Osteocyte (in vitro differentiated cells): ENCODE data around the gene BRF1. TPM values are rescaled to one million over a fixed set of nuclear protein-coding genes. Genes with fewer than 3 reads are reported as not detected.
A peak's percentile ranks its signal among the peaks of the same experiment; 100 is the strongest.

Experiments
- DNase-seq: peaks from one replicate; pipeline ENCODE4 v3.0.0; 2021; ENCODE audit warnings: mixed read lengths; ENCODE audit not compliant: unreplicated experiment; ENCODE audit errors: extremely low spot score
- H3K27ac Mint-ChIP-seq: one replicate; pipeline ENCODE4 v1.8.0; 2021; ENCODE audit warnings: mild to moderate bottlenecking, mixed read lengths; ENCODE audit not compliant: unreplicated experiment
- H3K27me3 Mint-ChIP-seq: one replicate; pipeline ENCODE4 v1.8.0; 2021; ENCODE audit warnings: mixed read lengths; ENCODE audit not compliant: unreplicated experiment
- H3K36me3 Mint-ChIP-seq: one replicate; pipeline ENCODE4 v1.8.0; 2021; ENCODE audit warnings: mixed read lengths; ENCODE audit not compliant: unreplicated experiment
- H3K4me1 Mint-ChIP-seq: one replicate; pipeline ENCODE4 v1.8.0; 2021; ENCODE audit warnings: mixed read lengths; ENCODE audit not compliant: unreplicated experiment
- H3K4me3 Mint-ChIP-seq: one replicate; pipeline ENCODE4 v1.8.0; 2021; ENCODE audit warnings: mild to moderate bottlenecking, moderate library complexity, mixed read lengths; ENCODE audit not compliant: unreplicated experiment
- H3K9me3 Mint-ChIP-seq: one replicate; pipeline ENCODE4 v1.8.0; 2021; ENCODE audit warnings: mixed read lengths; ENCODE audit not compliant: unreplicated experiment
- CTCF ChIP-seq: fragments of 200-600 bp; sonication (generic); IDR thresholded peaks from 2 replicates; pipeline ENCODE4 v1.5.0; 2021; ENCODE audit warnings: antibody characterized with exemption, mild to moderate bottlenecking, moderate library complexity
- total RNA-seq: library from RNA; stranded (reverse); gene quantifications from 2 replicates; pipeline ENCODE4 v1.2.1, GENCODE V29; 2021

The BRF1 gene
- total RNA-seq, 1 donor from 2014 or later = 43.5 TPM

- H3K4me3 Mint-ChIP-seq = no peak overlapping the region
- H3K27ac Mint-ChIP-seq = no peak overlapping the region
- TF ChIP-seq CTCF = no peak
- no peak for DNase-seq
- H3K9me3 Mint-ChIP-seq = no peaks in the 10 kb centered on the region
- no peaks in the 10 kb centered on the region for H3K36me3 Mint-ChIP-seq
- H3K27me3 Mint-ChIP-seq = peaks cover 7% of the 10 kb centered on the region
- peaks cover 3% of the 10 kb centered on the region for H3K4me1 Mint-ChIP-seq
Observed at GRCh38 chr14:105185973-105186372, 114.8 kb downstream of the BRF1 start.

GRCh38 chr14:105185001-105185400 lies 115.8 kb downstream of the BRF1 start:
- DNase-seq = no peak
- Mint-ChIP-seq H3K4me3 (no peak overlapping the region), H3K27me3 (peaks cover 7% of the 10 kb centered on the region), H3K4me1 (peaks cover 7% of the 10 kb centered on the region), H3K27ac (no peak overlapping the region), H3K36me3 (no peaks in the 10 kb centered on the region), H3K9me3 (no peaks in the 10 kb centered on the region)
- no peak for TF ChIP-seq CTCF

- H3K36me3 Mint-ChIP-seq = no peaks in the 10 kb centered on the region
- H3K27me3 Mint-ChIP-seq = peaks cover 3% of the 10 kb centered on the region
- H3K4me3 Mint-ChIP-seq = no peak overlapping the region
- TF ChIP-seq CTCF = no peak
- H3K4me1 Mint-ChIP-seq = peaks cover 7% of the 10 kb centered on the region
- no peak overlapping the region for H3K27ac Mint-ChIP-seq
- no peaks in the 10 kb centered on the region for H3K9me3 Mint-ChIP-seq
- DNase-seq = no peak
Observed at GRCh38 chr14:105184461-105184860, 116.3 kb downstream of the BRF1 start.

- H3K4me3 Mint-ChIP-seq = peak overlapping the region; percentile 68
- H3K4me1 Mint-ChIP-seq = peaks cover 7% of the 10 kb centered on the region
- DNase-seq = no peak
- no peak overlapping the region for H3K27ac Mint-ChIP-seq
- H3K9me3 Mint-ChIP-seq = no peaks in the 10 kb centered on the region
- H3K27me3 Mint-ChIP-seq = peaks cover 3% of the 10 kb centered on the region
- H3K36me3 Mint-ChIP-seq = no peaks in the 10 kb centered on the region
- TF ChIP-seq CTCF = no peak
Observed at GRCh38 chr14:105182296-105183020, 118.3 kb downstream of the BRF1 start.

GRCh38 chr14:105181549-105182295 lies 119.1 kb downstream of the BRF1 start:
- H3K27ac Mint-ChIP-seq = no peak overlapping the region
- no peak for DNase-seq
- H3K4me1 Mint-ChIP-seq = peaks cover 7% of the 10 kb centered on the region
- no peaks in the 10 kb centered on the region for H3K9me3 Mint-ChIP-seq
- H3K27me3 Mint-ChIP-seq = peaks cover 3% of the 10 kb centered on the region
- no peaks in the 10 kb centered on the region for H3K36me3 Mint-ChIP-seq
- H3K4me3 Mint-ChIP-seq = peak overlapping the region; percentile 68
- no peak for TF ChIP-seq CTCF
